HepG2 (cell line): Measurements from ENCODE around the gene PHRF1. TPM values are rescaled to one million over a fixed set of nuclear protein-coding genes. Genes with fewer than 3 reads are reported as not detected.

Source experiments
- ATAC-seq: fragments of 200-7000 bp; cut with Tn5 transposase; 3 replicates; pipeline ENCODE4 v1.9.1; 2020; ENCODE audit warnings: mild to moderate bottlenecking, moderate library complexity
- BruUV-seq: library from RNA; stranded (reverse); fragments of 400-500 nt; replicated peaks from 2 replicates; lab custom pipeline; 2021; lab: Mats Ljungman, UMichigan
- CTCF ChIA-PET: fragments of 300-600 bp; formaldehyde crosslinking; extraction: SDS; loops from one replicate; lab custom pipeline; 2021; ENCODE audit warnings: low total read pairs, inconsistent platforms, low intra/inter-chr PET ratio; lab: Yijun Ruan, JAX
- POLR2A ChIA-PET: fragments of 350-600 bp; sonication (Branson Sonifier 250); formaldehyde crosslinking; loops from one replicate; lab custom pipeline; 2020; ENCODE audit warnings: antibody characterized with exemption, inconsistent platforms; lab: Yijun Ruan, JAX
- DNase-seq: peaks from one replicate; pipeline ENCODE4 v3.0.0-alpha.2; 2015; ENCODE audit warnings: low spot score
- FAIRE-seq: peaks from 3 replicates; lab custom pipeline; 2011; peaks lifted over from hg19 to GRCh38; lab: Jason Lieb, UNC
- H2AFZ ChIP-seq: one replicate; pipeline ENCODE4 v1.6.1; 2011; ENCODE audit warnings: low read length, inconsistent platforms
- H3K27ac ChIP-seq: fragments of 300-600 bp; 3 replicates; pipeline ENCODE4 v1.8.0; 2011; ENCODE audit warnings: mixed run types, mild to moderate bottlenecking, mixed read lengths, low read length, inconsistent platforms; ENCODE audit not compliant: insufficient read depth; ENCODE audit errors: extremely low read length
- H3K27me3 ChIP-seq, 2 experiments: fragments of 200-600 bp in 1 of 2; 2 replicates in 1 of 2; 3 replicates in 1 of 2; pipeline versions ENCODE4 v1.6.0 to v1.8.0; 2011; ENCODE audit warnings: low read length in 2 of 2, mild to moderate bottlenecking in 2 of 2, moderate library complexity in 2 of 2, inconsistent platforms in 1 of 2; ENCODE audit not compliant: insufficient read depth in 2 of 2, control insufficient read depth in 1 of 2
- H3K36me3 ChIP-seq, 2 experiments: fragments of 200-600 bp in 1 of 2; replicated peaks in 1 of 2; 2 replicates in 1 of 2; 3 replicates in 1 of 2; pipeline versions ENCODE4 v1.5.1 to v1.8.0; 2011; ENCODE audit warnings: low read length in 2 of 2, inconsistent platforms in 1 of 2; ENCODE audit not compliant: insufficient read depth in 2 of 2, control insufficient read depth in 1 of 2
- H3K4me1 ChIP-seq: 2 replicates; pipeline ENCODE4 v1.5.1; 2012; ENCODE audit warnings: low read length, inconsistent platforms; ENCODE audit not compliant: insufficient read depth
- H3K4me2 ChIP-seq: 2 replicates; pipeline ENCODE4 v1.6.0; 2011; ENCODE audit warnings: low read depth, low read length, inconsistent platforms
- H3K4me3 ChIP-seq, 3 experiments: fragments of 200-600 bp in 1 of 3; sonication (generic), shearing (Covaris generic) in 1 of 3; replicated peaks in 1 of 3; 2 replicates each; pipeline ENCODE4 v1.5.1; 2011 to 2016; ENCODE audit warnings: low read length in 3 of 3, inconsistent platforms in 2 of 3, low read depth in 2 of 3, mild to moderate bottlenecking in 2 of 3, control low read depth in 1 of 3, mixed read lengths in 1 of 3; ENCODE audit not compliant: insufficient read depth in 1 of 3
- H3K79me2 ChIP-seq: one replicate; pipeline ENCODE4 v1.6.1; 2011; ENCODE audit warnings: low read length, inconsistent platforms; ENCODE audit not compliant: insufficient read depth
- H3K9ac ChIP-seq: 2 replicates; pipeline ENCODE4 v1.6.0; 2011; ENCODE audit warnings: mild to moderate bottlenecking, low read depth, low read length, inconsistent platforms; ENCODE audit not compliant: insufficient read depth
- H3K9me3 ChIP-seq: 2 replicates; pipeline ENCODE4 v1.5.1; 2012; ENCODE audit warnings: mild to moderate bottlenecking, low read length
- H4K20me1 ChIP-seq: 2 replicates; pipeline ENCODE4 v1.6.0; 2011; ENCODE audit warnings: inconsistent platforms, mild to moderate bottlenecking, low read length, moderate library complexity; ENCODE audit not compliant: insufficient read depth
- HIC2 ChIP-seq: sonication (generic); formaldehyde crosslinking; IDR thresholded peaks from 2 replicates; pipeline ENCODE4 v1.9.0; 2022; ENCODE audit warnings: low read depth, missing genetic modification reagents
- MNT ChIP-seq: fragments of 450-650 bp; IDR thresholded peaks from 2 replicates; pipeline ENCODE4 v1.6.1; 2016
- POLR2G ChIP-seq: fragments of 200-400 bp; formaldehyde crosslinking; IDR thresholded peaks from 2 replicates; pipeline ENCODE4 v1.6.1; 2018; ENCODE audit warnings: mild to moderate bottlenecking, low read depth, low read length, moderate library complexity
- TBX3 ChIP-seq: fragments of 450-650 bp; IDR thresholded peaks from 2 replicates; pipeline ENCODE4 v1.6.1; 2017; ENCODE audit warnings: antibody characterized with exemption, mild to moderate bottlenecking, inconsistent platforms, borderline replicate concordance
- ZNF367 ChIP-seq: sonication (generic); formaldehyde crosslinking; IDR thresholded peaks from 2 replicates; pipeline ENCODE4 v1.4.0; 2020; ENCODE audit warnings: missing genetic modification reagents, borderline replicate concordance
- ZSCAN22 ChIP-seq: sonication (generic); formaldehyde crosslinking; IDR thresholded peaks from 2 replicates; pipeline ENCODE4 v1.4.0; 2020; ENCODE audit warnings: mild to moderate bottlenecking, missing genetic modification reagents
- WGBS: methylation state at CpG from one replicate; pipeline ENCODE4 v1.1.6; 2017; ENCODE audit warnings: low lambda C conversion rate; 5-methylcytosine and 5-hydroxymethylcytosine counted together
- in situ Hi-C: cut with HindIII; loops from 2 replicates; pipeline ENCODE4 v1.10.0; 2017; ENCODE audit warnings: low pct_unique_long_range_greater_than_20kb; ENCODE audit not compliant: extremely low pct_ligation_motif_present
- intact Hi-C: fragments of 100-400 bp; cut with micrococcal nuclease; formaldehyde crosslinking; loops from one replicate; pipeline ENCODE4 v1.10.0; 2022; ENCODE audit not compliant: unreplicated experiment
- polyA plus RNA-seq, 8 experiments: library from polyadenylated mRNA; depleted of rRNA in 3 of 8; stranded (reverse) in 7 of 8; unstranded in 1 of 8; fragments of >200 nt; fragmentation: Illumina TruSeq in 4 of 8; extraction: Trizol in 4 of 8; gene quantifications; 2 replicates each; pipeline versions ENCODE4 v1.2.1 to v1.2.3, GENCODE V29; 2011 to 2016; ENCODE audit warnings: low read depth in 4 of 8, missing spikeins in 1 of 8, mixed read lengths in 1 of 8; ENCODE audit not compliant: insufficient read depth in 1 of 8
- total RNA-seq, 5 experiments: library from RNA; depleted of rRNA; stranded (reverse); fragments of >200 nt; fragmentation: Illumina TruSeq; extraction: Trizol; gene quantifications; 2 replicates each; pipeline ENCODE4 v1.2.3, GENCODE V29; 2016; ENCODE audit warnings: low read depth in 1 of 5

The PHRF1 gene
- total and polyA plus RNA-seq, 2 of the 13 experiments (the other 11 are each of a cell fraction or from before 2014, with no cell fraction given) = 8.2 to 16.7 TPM

DNA sequence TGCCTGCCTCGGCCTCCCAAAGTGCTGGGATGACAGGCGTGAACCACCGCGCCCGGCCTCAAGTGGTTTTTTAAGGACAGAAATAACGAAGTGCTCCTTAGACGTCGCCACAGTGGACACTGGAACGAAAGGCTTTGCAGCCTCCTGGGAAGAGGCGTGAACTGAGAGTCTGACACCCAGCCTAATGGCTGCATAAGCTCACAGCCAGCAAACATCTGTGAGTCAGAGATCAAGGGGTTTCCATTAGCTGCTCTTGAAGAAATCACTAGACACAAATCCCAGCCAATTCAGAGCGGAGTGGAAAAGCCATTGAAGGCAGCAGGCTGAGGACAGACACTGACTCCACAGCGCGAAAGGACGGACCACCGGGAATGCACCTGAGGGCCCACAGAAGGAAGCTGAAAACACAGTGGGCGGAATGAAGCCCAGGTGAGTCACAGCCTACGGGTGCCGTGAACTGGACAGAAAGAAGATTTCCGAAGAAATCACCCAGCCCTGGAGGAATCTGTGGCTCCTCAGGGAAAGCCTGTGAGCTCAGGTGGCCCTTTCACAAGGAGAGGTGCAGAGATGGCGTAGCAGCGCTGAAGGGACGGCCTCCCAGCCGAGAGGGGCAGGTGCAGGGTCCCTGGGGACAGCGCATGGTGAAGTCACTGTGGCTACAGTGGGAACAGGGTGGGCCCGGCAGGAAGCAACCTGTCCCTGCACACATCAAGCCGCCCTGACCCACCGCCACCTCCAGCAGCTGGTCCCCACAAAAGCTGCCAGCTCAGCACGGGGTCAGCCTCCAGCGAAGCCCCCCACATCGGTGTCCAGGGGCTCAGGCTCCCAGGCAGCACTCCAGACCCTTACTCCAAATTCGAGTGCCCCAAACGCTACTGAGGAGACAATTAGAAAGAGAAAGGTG lies 27.3 kb upstream of the PHRF1 start:
- intact Hi-C loops = no loop called here
- H3K9ac ChIP-seq = no peak overlapping the region
- POLR2A ChIA-PET = interaction anchor here (1.2 kb wide), 1 partner anchor 10 kb away, joined by 3 read pairs; no protein-coding TSS in a partner anchor

DNA sequence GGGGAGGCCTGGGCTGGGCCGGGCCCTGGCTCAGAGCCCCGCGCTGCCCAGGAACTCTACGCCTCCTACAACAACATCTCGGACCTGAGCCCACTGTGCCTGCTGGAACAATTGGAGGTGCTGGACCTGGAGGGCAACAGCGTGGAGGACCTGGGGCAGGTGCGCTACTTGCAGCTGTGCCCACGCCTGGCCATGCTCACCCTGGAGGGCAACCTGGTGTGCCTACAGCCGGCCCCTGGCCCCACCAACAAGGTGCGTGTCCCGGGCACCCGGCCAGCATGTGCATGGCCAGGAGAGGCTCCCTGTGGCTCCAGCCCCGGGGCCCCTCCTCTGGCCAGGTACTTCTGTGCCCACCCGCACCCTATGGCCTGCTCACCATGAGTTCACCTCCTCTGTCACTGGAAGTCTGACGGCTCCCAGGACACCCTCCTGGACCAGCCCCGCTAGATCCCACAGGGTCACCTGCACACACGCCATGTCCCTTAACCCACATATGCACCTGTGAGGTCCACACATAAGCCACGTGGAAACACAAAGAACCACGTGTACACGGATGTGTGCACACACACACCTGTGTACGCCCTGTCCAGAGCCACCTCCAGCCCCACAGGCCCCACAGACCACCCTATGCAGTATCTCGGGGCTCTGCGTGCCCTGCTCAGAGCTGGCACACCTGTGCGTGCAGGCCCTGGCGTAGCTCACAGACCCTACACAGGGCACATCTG lies 26.1 kb upstream of the PHRF1 start:
- H3K4me3 ChIP-seq = no peak overlapping the region
- ChIA-PET POLR2A (interaction anchor here (0.6 to 1.5 kb wide), 3 partner anchors 9 to 37 kb away, joined by 3 to 5 read pairs (median 4); no protein-coding TSS in a partner anchor), CTCF (no interaction called here)
- WGBS = 52% methylated on average over 10 of the region's 25 CpGs
- H3K4me2 ChIP-seq = no peak overlapping the region
- no TSS peak for BruUV-seq
- no peak overlapping the region for H3K27ac ChIP-seq
- no peak overlapping the region for H3K9ac ChIP-seq
- H3K9me3 ChIP-seq = no peaks in the 10 kb centered on the region
- H2AFZ ChIP-seq = no peak overlapping the region
- intact Hi-C loops = loop anchor here (10.0 kb wide), 1 partner anchor 65 kb away; the partner anchor contains the start of gene IRF7
- peaks cover 11 to 35% of the 10 kb centered on the region in 2 experiments for H3K27me3 ChIP-seq
- TF ChIP-seq ZSCAN22 (no peak), MNT (peak; percentile 98), HIC2 (CRISPR knock-in tag) (0 out of 2 replicates have a peak, but pooled peaks have one; percentile 4)
- no peaks in the 10 kb centered on the region for H4K20me1 ChIP-seq
- DNase-seq = no peak
- no peaks in the 10 kb centered on the region for H3K36me3 ChIP-seq
- in situ Hi-C loops = loop anchor here (10.0 kb wide), 1 partner anchor 75 kb away; the partner anchor contains the start of genes CDHR5 and SCT
- FAIRE-seq = no peak
- ATAC-seq = no peak
- no peaks in the 10 kb centered on the region for H3K79me2 ChIP-seq
- peaks cover 58% of the 10 kb centered on the region for H3K4me1 ChIP-seq

More for the DNA sequence above, 27.3 kb upstream of the PHRF1 start:
- TF ChIP-seq ZNF367 (CRISPR knock-in tag) (no peak), TBX3 (0 out of 2 replicates have a peak, but pooled peaks have one; percentile 14), POLR2G (no peak)
- TF ChIP-seq, all 625 proteins: peak for 1
- no peak for FAIRE-seq
- Histone ChIP-seq H3K27me3 (peaks cover 12 to 37% of the 10 kb centered on the region in 2 experiments), H3K79me2 (no peaks in the 10 kb centered on the region), H3K27ac (no peak overlapping the region), H3K4me1 (peaks cover 61% of the 10 kb centered on the region), H4K20me1 (no peaks in the 10 kb centered on the region), H3K4me2 (no peak overlapping the region), H3K9me3 (no peaks in the 10 kb centered on the region), H3K36me3 (no peaks in the 10 kb centered on the region), H2AFZ (no peak overlapping the region), H3K4me3 (no peak overlapping the region)
- in situ Hi-C loops = no loop called here
- no TSS peak for BruUV-seq
- no peak for DNase-seq
- ATAC-seq = no peak
- 53% methylated on average over 22 of the region's 32 CpGs for WGBS
- CTCF ChIA-PET = no interaction called here
